Psoas muscle (tissue), 8 donors: Measurements from ENCODE around the gene PCA3. TPM values are rescaled to one million over a fixed set of nuclear protein-coding genes. Genes with fewer than 3 reads are reported as not detected.
A peak's percentile ranks its signal among the peaks of the same experiment; 100 is the strongest.

Experiments used
- ATAC-seq, 4 donors: fragments of 200-7000 bp; cut with Tn5 transposase; one replicate each; pipeline ENCODE4 v1.9.1; 2020; ENCODE audit warnings: moderate library complexity in 3 of 4, mild to moderate bottlenecking in 2 of 4
- DNase-seq, 2 donors: peaks; one replicate each; pipeline ENCODE4 v3.0.0-alpha.2; 2020
- H3K27ac ChIP-seq: fragments of 200-600 bp; one replicate; pipeline ENCODE4 v1.8.0; 2022
- H3K27me3 ChIP-seq, 3 donors: fragments of 200-600 bp in 1 of 3; one replicate each; pipeline versions ENCODE4 v1.6.1 to v1.8.0; 2013 to 2022; ENCODE audit warnings: low read length in 2 of 3, mild to moderate bottlenecking in 2 of 3, moderate library complexity in 1 of 3; ENCODE audit not compliant: insufficient read depth in 3 of 3
- H3K36me3 ChIP-seq, 2 donors: fragments of 200-600 bp in 1 of 2; one replicate each; pipeline versions ENCODE4 v1.6.1 to v1.8.0; 2013 to 2022; ENCODE audit warnings: low read depth in 1 of 2, mild to moderate bottlenecking in 1 of 2, moderate library complexity in 1 of 2; ENCODE audit not compliant: insufficient read depth in 1 of 2
- H3K4me1 ChIP-seq: fragments of 200-600 bp; one replicate; pipeline ENCODE4 v1.8.0; 2022
- H3K4me3 ChIP-seq: fragments of 200-600 bp; one replicate; pipeline ENCODE4 v1.8.0; 2022; ENCODE audit warnings: mild to moderate bottlenecking
- H3K9me3 ChIP-seq: fragments of 200-600 bp; one replicate; pipeline ENCODE4 v1.8.0; 2022
- CTCF ChIP-seq: fragments of 200-600 bp; IDR thresholded peaks from one replicate; pipeline ENCODE4 v1.8.0; 2022; ENCODE audit warnings: antibody characterized with exemption
- WGBS, 3 donors: extraction: QIAGEN DNeasy Blood & Tissue Kit; methylation state at CpG; one replicate each; pipeline versions ENCODE4 v1.1.6 to v1.1.7; 2013; 5-methylcytosine and 5-hydroxymethylcytosine counted together
- intact Hi-C, 2 donors: fragments of 100-400 bp; cut with DNase I; formaldehyde crosslinking; loops; one replicate each; pipeline versions ENCODE4 v1.11.0 to v1.14.2; 2022
- polyA plus RNA-seq, 3 donors: library from polyadenylated mRNA; stranded (reverse); fragments of 200-250 nt; gene quantifications; one replicate each; pipeline ENCODE4 v1.2.3, GENCODE V29; 2013
- total RNA-seq, 4 donors: library from RNA; stranded (reverse); fragmentation: NEBNext Ultra II Directional in 2 of 4; extraction: Animal tissue kit (Norgen Biotek cat#: 25700) in 2 of 4; gene quantifications; one replicate each; pipeline versions ENCODE4 v1.2.1 to v1.2.4, GENCODE V29; 2021 to 2023
- donor health status: healthy with polysubstance abuse.
- donor health status: DM: no; HTN: no; CAD: no; lungs with moderate emphysema.
- donor health status: Bipolar disorder and iron deficiency.
- donor health status: healthy.
- donor health status: DM: yes; HTN: yes; CAD: no.
- donor health status: DM: no; HTN: no; CAD: no.
- donor health status: DM: no; HTN: no; CAD: no.
- donor health status: DM: yes; HTN: yes; CAD: no.

The PCA3 gene
- total and polyA plus RNA-seq, 7 donors: 0.04 to 0.07 TPM; not detected in 5

DNA sequence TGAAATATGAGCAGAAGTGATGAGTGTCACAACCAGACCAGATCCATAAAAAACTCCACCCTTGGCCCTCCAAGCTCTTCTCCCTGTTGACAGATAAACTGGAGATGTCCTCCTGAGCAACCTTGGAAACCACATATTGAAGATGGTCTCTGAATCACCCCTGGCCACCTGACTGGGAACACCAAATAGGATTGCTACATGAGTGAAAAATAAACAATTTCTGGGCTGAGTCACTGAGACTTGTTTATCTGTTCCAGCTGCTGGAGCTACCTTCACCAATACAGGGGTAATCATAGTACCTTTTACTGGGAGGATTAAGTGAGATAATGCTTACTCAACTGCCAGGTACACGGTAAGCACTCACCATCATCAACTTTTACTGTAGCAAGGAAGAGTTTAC is 53.3 kb downstream of the PCA3 start:
- no peak overlapping the region for H3K4me3 ChIP-seq
- intact Hi-C loops: loop anchor here in 1 of 2 donors (10.0 kb wide), 1 partner anchor 177 kb away; no protein-coding TSS in a partner anchor
- WGBS, 3 donors: 89 to 96% (median 96%) methylated on average over 1 of the region's 1 CpG
- no peaks in the 10 kb centered on the region for H3K36me3 ChIP-seq
- DNase-seq (no peak), ATAC-seq (peak in 3 of 4 donors; percentile 32 to 50 (median 35))
- no peak for TF ChIP-seq CTCF
- no peaks in the 10 kb centered on the region for H3K9me3 ChIP-seq
- H3K4me1 ChIP-seq: no peaks in the 10 kb centered on the region
- no peak overlapping the region for H3K27ac ChIP-seq
- H3K27me3 ChIP-seq: peaks cover 0 to 5% (median 0%) of the 10 kb centered on the region in 3 donors

GRCh38 chr9:76818271-76818670 is 54.0 kb downstream of the PCA3 start:
- no peaks in the 10 kb centered on the region for H3K36me3 ChIP-seq
- peak in 1 of 2 donors; percentile 64 for DNase-seq
- 44 to 46% (median 46%) methylated on average over 4 of the region's 4 CpGs for WGBS, 3 donors
- no peak overlapping the region for H3K27ac ChIP-seq
- H3K9me3 ChIP-seq: no peaks in the 10 kb centered on the region
- intact Hi-C loops: loop anchor here in 1 of 2 donors (10.0 kb wide), 1 partner anchor 177 kb away; no protein-coding TSS in a partner anchor
- ATAC-seq: peak; percentile 67 to 94 (median 81)
- H3K27me3 ChIP-seq: peaks cover 0 to 5% (median 0%) of the 10 kb centered on the region in 3 donors
- H3K4me1 ChIP-seq: no peaks in the 10 kb centered on the region
- TF ChIP-seq CTCF: no peak
- H3K4me3 ChIP-seq: no peak overlapping the region

GRCh38 chr9:76820431-76820830 is 56.2 kb downstream of the PCA3 start:
- no peaks in the 10 kb centered on the region for H3K9me3 ChIP-seq
- no peaks in the 10 kb centered on the region for H3K4me1 ChIP-seq
- H3K27ac ChIP-seq: no peak overlapping the region
- DNase-seq (no peak), ATAC-seq (no peak)
- intact Hi-C loops: no loop called here
- no peak overlapping the region for H3K4me3 ChIP-seq
- no peak for TF ChIP-seq CTCF
- no peaks in the 10 kb centered on the region for H3K36me3 ChIP-seq
- 63 to 68% (median 67%) methylated on average over 6 of the region's 6 CpGs for WGBS, 3 donors
- no peaks in the 10 kb centered on the region for H3K27me3 ChIP-seq

- intact Hi-C loops: no loop called here
- Histone ChIP-seq H3K9me3 (no peaks in the 10 kb centered on the region), H3K4me1 (no peaks in the 10 kb centered on the region), H3K27ac (no peak overlapping the region), H3K27me3 (no peaks in the 10 kb centered on the region), H3K4me3 (no peak overlapping the region), H3K36me3 (no peaks in the 10 kb centered on the region)
- ATAC-seq (no peak), DNase-seq (no peak)
- no peak for TF ChIP-seq CTCF
- 85 to 88% (median 86%) methylated on average over 9 of the region's 9 CpGs for WGBS, 3 donors
Observed at GRCh38 chr9:76827296-76828080, 63.2 kb downstream of the PCA3 start.
